ENCODE data around the gene DSCAML1. TPM values are rescaled to one million over a fixed set of nuclear protein-coding genes. Genes with fewer than 3 reads are reported as not detected.
"Not testable (repeated sequence)": the region's sequence is repeated elsewhere in the genome, so short reads cannot be mapped to it uniquely, and the experiment has no call there.

The DSCAML1 gene
- total RNA-seq, 2 experiments from 2014 or later = 0.29 to 0.67 TPM

- H3K27ac Mint-ChIP-seq = no peak overlapping the region
- no peaks in the 10 kb centered on the region for H3K27me3 Mint-ChIP-seq
- POLR2A ChIA-PET = no interaction called here
- H3K4me3 Mint-ChIP-seq = no peak overlapping the region
- CTCF ChIA-PET = interaction anchor here (0.7 to 6.1 kb wide), 3 partner anchors 9 to 16 kb away, joined by 3 to 31 read pairs (median 10); no protein-coding TSS in a partner anchor
- H3K9me3 Mint-ChIP-seq = peaks cover 14% of the 10 kb centered on the region
- intact Hi-C loops (cut with micrococcal nuclease) = no loop called here
- no peaks in the 10 kb centered on the region for H3K4me1 Mint-ChIP-seq (ENCODE audit: low read depth)
- peaks cover 30% of the 10 kb centered on the region for H3K36me3 Mint-ChIP-seq
- DNase-seq = no peak
Measured at GRCh38 chr11:117410238-117410637, 386.8 kb downstream of the DSCAML1 start.

- no peak overlapping the region for H3K4me3 Mint-ChIP-seq
- H3K9me3 Mint-ChIP-seq = peaks cover 16% of the 10 kb centered on the region
- H3K4me1 Mint-ChIP-seq (ENCODE audit: low read depth) = no peaks in the 10 kb centered on the region
- ChIA-PET POLR2A (no interaction called here), CTCF (interaction anchor here (2.1 kb wide), 1 partner anchor 17 kb away, joined by 10 read pairs; no protein-coding TSS in a partner anchor)
- DNase-seq = no peak
- peaks cover 38% of the 10 kb centered on the region for H3K36me3 Mint-ChIP-seq
- no peak overlapping the region for H3K27ac Mint-ChIP-seq
- intact Hi-C loops (cut with micrococcal nuclease) = no loop called here
- H3K27me3 Mint-ChIP-seq = no peaks in the 10 kb centered on the region
Measured at GRCh38 chr11:117409511-117409910, 387.5 kb downstream of the DSCAML1 start.

- no peak overlapping the region for H3K27ac Mint-ChIP-seq
- H3K36me3 Mint-ChIP-seq = peaks cover 49% of the 10 kb centered on the region
- intact Hi-C loops (cut with micrococcal nuclease) = no loop called here
- CTCF ChIA-PET = interaction anchor here (2.1 kb wide), 1 partner anchor 18 kb away, joined by 10 read pairs; no protein-coding TSS in a partner anchor
- no peak overlapping the region for H3K4me3 Mint-ChIP-seq
- POLR2A ChIA-PET = no interaction called here
- no peak for DNase-seq
- H3K9me3 Mint-ChIP-seq = peaks cover 16% of the 10 kb centered on the region
- H3K4me1 Mint-ChIP-seq (ENCODE audit: low read depth) = no peaks in the 10 kb centered on the region
- no peaks in the 10 kb centered on the region for H3K27me3 Mint-ChIP-seq
Measured at GRCh38 chr11:117408356-117408755, 388.7 kb downstream of the DSCAML1 start.

- Mint-ChIP-seq H3K27ac (no peak overlapping the region), H3K36me3 (peaks cover 56% of the 10 kb centered on the region), H3K9me3 (peaks cover 16% of the 10 kb centered on the region), H3K27me3 (no peaks in the 10 kb centered on the region), H3K4me1 (ENCODE audit: low read depth) (no peaks in the 10 kb centered on the region), H3K4me3 (no peak overlapping the region)
- CTCF ChIA-PET = interaction anchor here (1.0 kb wide), 1 partner anchor 18 kb away, joined by 3 read pairs; no protein-coding TSS in a partner anchor
- intact Hi-C loops (cut with micrococcal nuclease) = no loop called here
- no peak for DNase-seq
- POLR2A ChIA-PET = no interaction called here
Measured at GRCh38 chr11:117407016-117407415, 390.0 kb downstream of the DSCAML1 start.

GRCh38 chr11:117405898-117406297, 391.1 kb downstream of the DSCAML1 start:
- H3K27ac Mint-ChIP-seq; DNase-seq; H3K27me3 Mint-ChIP-seq; H3K4me1 Mint-ChIP-seq (ENCODE audit: low read depth); H3K4me3 Mint-ChIP-seq; intact Hi-C loops (cut with micrococcal nuclease); POLR2A ChIA-PET: not testable (repeated sequence)
- peaks cover 16% of the 10 kb centered on the region for H3K9me3 Mint-ChIP-seq
- peaks cover 58% of the 10 kb centered on the region for H3K36me3 Mint-ChIP-seq
- CTCF ChIA-PET = interaction anchor here (1.0 kb wide), 1 partner anchor 19 kb away, joined by 3 read pairs; no protein-coding TSS in a partner anchor

- CTCF ChIA-PET; POLR2A ChIA-PET; DNase-seq; H3K4me1 Mint-ChIP-seq (ENCODE audit: low read depth); H3K27me3 Mint-ChIP-seq; H3K27ac Mint-ChIP-seq; intact Hi-C loops (cut with micrococcal nuclease); H3K4me3 Mint-ChIP-seq: not testable (repeated sequence)
- Mint-ChIP-seq H3K36me3 (peaks cover 76% of the 10 kb centered on the region), H3K9me3 (peaks cover 15% of the 10 kb centered on the region)
Measured at GRCh38 chr11:117399100-117399840, 397.7 kb downstream of the DSCAML1 start.

GRCh38 chr11:117398618-117399017, 398.4 kb downstream of the DSCAML1 start:
- H3K27me3 Mint-ChIP-seq; POLR2A ChIA-PET; intact Hi-C loops (cut with micrococcal nuclease); DNase-seq; H3K4me3 Mint-ChIP-seq; H3K4me1 Mint-ChIP-seq (ENCODE audit: low read depth); H3K27ac Mint-ChIP-seq; CTCF ChIA-PET: not testable (repeated sequence)
- peaks cover 15% of the 10 kb centered on the region for H3K9me3 Mint-ChIP-seq
- peaks cover 75% of the 10 kb centered on the region for H3K36me3 Mint-ChIP-seq

GRCh38 chr11:117396970-117397369, 400.0 kb downstream of the DSCAML1 start:
- no peak for DNase-seq
- peaks cover 15% of the 10 kb centered on the region for H3K9me3 Mint-ChIP-seq
- no peaks in the 10 kb centered on the region for H3K27me3 Mint-ChIP-seq
- H3K36me3 Mint-ChIP-seq = peaks cover 72% of the 10 kb centered on the region
- no peaks in the 10 kb centered on the region for H3K4me1 Mint-ChIP-seq (ENCODE audit: low read depth)
- H3K27ac Mint-ChIP-seq = no peak overlapping the region
- intact Hi-C loops (cut with micrococcal nuclease) = no loop called here
- ChIA-PET POLR2A (no interaction called here), CTCF (no interaction called here)
- H3K4me3 Mint-ChIP-seq = no peak overlapping the region

GRCh38 chr11:117395476-117395875, 401.5 kb downstream of the DSCAML1 start:
- ChIA-PET CTCF (no interaction called here), POLR2A (no interaction called here)
- Mint-ChIP-seq H3K36me3 (peaks cover 80% of the 10 kb centered on the region), H3K27me3 (no peaks in the 10 kb centered on the region), H3K4me1 (ENCODE audit: low read depth) (no peaks in the 10 kb centered on the region), H3K27ac (no peak overlapping the region), H3K4me3 (no peak overlapping the region), H3K9me3 (peaks cover 15% of the 10 kb centered on the region)
- no peak for DNase-seq
- intact Hi-C loops (cut with micrococcal nuclease) = no loop called here

GRCh38 chr11:117394221-117394925, 402.6 kb downstream of the DSCAML1 start:
- DNase-seq = no peak
- Mint-ChIP-seq H3K27me3 (no peaks in the 10 kb centered on the region), H3K36me3 (peaks cover 75% of the 10 kb centered on the region), H3K27ac (no peak overlapping the region), H3K4me1 (ENCODE audit: low read depth) (no peaks in the 10 kb centered on the region), H3K4me3 (no peak overlapping the region), H3K9me3 (peaks cover 15% of the 10 kb centered on the region)
- ChIA-PET CTCF (no interaction called here), POLR2A (no interaction called here)
- intact Hi-C loops (cut with micrococcal nuclease) = no loop called here

- no peak for DNase-seq
- Mint-ChIP-seq H3K4me3 (no peak overlapping the region), H3K27me3 (no peaks in the 10 kb centered on the region), H3K9me3 (peaks cover 5% of the 10 kb centered on the region), H3K4me1 (ENCODE audit: low read depth) (no peaks in the 10 kb centered on the region), H3K36me3 (peaks cover 68% of the 10 kb centered on the region), H3K27ac (no peak overlapping the region)
- CTCF ChIA-PET = no interaction called here
- POLR2A ChIA-PET = no interaction called here
- intact Hi-C loops (cut with micrococcal nuclease) = no loop called here
Measured at GRCh38 chr11:117392979-117393378, 404.0 kb downstream of the DSCAML1 start.

- no peak for DNase-seq
- intact Hi-C loops (cut with micrococcal nuclease) = no loop called here
- no peaks in the 10 kb centered on the region for H3K4me1 Mint-ChIP-seq (ENCODE audit: low read depth)
- H3K4me3 Mint-ChIP-seq = no peak overlapping the region
- H3K9me3 Mint-ChIP-seq = no peaks in the 10 kb centered on the region
- H3K27ac Mint-ChIP-seq = no peak overlapping the region
- ChIA-PET CTCF (interaction anchor here (1.2 kb wide), 1 partner anchor 34 kb away, joined by 4 read pairs; no protein-coding TSS in a partner anchor), POLR2A (no interaction called here)
- H3K36me3 Mint-ChIP-seq = peaks cover 60% of the 10 kb centered on the region
- no peaks in the 10 kb centered on the region for H3K27me3 Mint-ChIP-seq
Measured at GRCh38 chr11:117392001-117392690, 404.9 kb downstream of the DSCAML1 start.
